AG10803 (cell line): ENCODE data around the gene FMNL2.

ENCODE experiments used
- DNase-seq: peaks from one replicate; pipeline ENCODE4 v3.0.0; 2010; ENCODE audit warnings: low read depth
- H3K4me3 ChIP-seq: 2 replicates; pipeline ENCODE4 v1.5.1; 2011; ENCODE audit warnings: mild to moderate bottlenecking, low read length, control low read depth
- CTCF ChIP-seq: conservative IDR thresholded peaks from 2 replicates; pipeline ENCODE4 v1.5.1; 2011; ENCODE audit warnings: mild to moderate bottlenecking, low read length, control low read depth, inconsistent platforms

FMNL2 gene

DNA sequence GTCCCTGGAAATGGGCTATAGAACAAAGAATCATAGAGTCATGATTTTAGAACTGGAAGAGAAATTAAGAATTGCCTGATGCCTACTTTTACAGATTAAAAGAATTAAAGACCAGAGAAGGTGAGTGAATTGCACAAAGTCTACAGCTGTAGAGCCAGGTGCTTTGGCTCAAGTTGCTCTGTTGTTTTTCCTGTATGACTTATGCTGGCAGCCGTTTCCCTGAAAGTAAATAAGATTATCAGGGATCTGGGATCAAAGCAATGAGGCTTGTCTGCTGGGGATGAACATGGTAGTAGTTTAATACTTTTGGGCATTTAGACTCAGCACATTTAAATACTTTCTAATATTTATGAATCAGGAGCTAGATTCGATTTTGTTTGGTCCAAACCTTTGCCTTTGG is 215.4 kb downstream of the FMNL2 start:
- DNase-seq = no peak
- no peak for TF ChIP-seq CTCF
- no peak overlapping the region for H3K4me3 ChIP-seq

- no peak overlapping the region for H3K4me3 ChIP-seq
Observed at GRCh38 chr2:152552888-152553287, 217.9 kb downstream of the FMNL2 start.

DNA sequence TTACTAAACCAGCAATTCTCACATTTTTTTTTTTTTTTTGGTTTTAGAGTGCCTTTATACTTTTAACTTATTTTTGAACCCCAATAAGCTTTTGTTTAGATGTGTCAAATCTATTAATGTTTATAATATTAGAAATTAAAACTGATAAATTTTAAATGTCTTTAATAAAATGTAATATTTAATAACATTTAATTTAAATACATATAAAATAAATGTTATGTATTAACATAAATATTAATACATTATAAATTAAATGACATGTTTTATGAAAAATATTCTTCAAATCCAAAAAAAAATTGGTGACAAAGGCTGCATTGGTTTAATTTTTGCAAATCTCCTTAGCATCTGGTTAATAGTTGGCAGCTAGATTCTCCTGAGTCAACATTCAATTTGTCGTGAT is 218.5 kb downstream of the FMNL2 start:
- no peak for DNase-seq
- no peak for TF ChIP-seq CTCF
- no peak overlapping the region for H3K4me3 ChIP-seq

More at GRCh38 chr2:152552888-152553287, 217.9 kb downstream of the FMNL2 start:
- TF ChIP-seq CTCF = no peak
- no peak for DNase-seq

DNA sequence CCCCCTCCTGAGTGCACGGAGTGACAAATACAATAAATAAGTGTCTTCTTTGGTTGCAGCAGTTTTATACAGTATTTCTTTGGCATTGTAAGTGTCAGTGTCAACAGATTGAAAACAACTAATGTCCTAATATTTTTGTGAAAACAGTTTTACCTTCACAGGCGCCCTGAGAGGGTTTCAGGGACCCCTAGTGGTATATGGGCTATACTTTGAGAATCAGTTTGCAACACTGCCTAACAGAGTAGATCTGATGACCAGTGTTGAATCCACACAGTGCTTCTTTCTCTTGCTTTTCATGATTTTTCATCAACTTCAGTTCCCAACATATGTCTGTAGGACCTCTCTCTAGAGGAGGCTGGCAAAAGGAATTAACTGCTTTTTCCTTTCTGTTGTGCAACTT is 220.1 kb downstream of the FMNL2 start:
- H3K4me3 ChIP-seq = no peak overlapping the region
- DNase-seq = no peak
- 0 out of 2 replicates have a peak, but pooled peaks have one; percentile 15 for TF ChIP-seq CTCF

- DNase-seq = no peak
- H3K4me3 ChIP-seq = no peak overlapping the region
Observed at GRCh38 chr2:152556506-152556905, 221.5 kb downstream of the FMNL2 start.

GRCh38 chr2:152557273-152557888 is 222.4 kb downstream of the FMNL2 start:
- peak; percentile 13; the same call in 1 of the 2 replicates for TF ChIP-seq CTCF

More at GRCh38 chr2:152556506-152556905, 221.5 kb downstream of the FMNL2 start:
- TF ChIP-seq CTCF = no peak

DNA sequence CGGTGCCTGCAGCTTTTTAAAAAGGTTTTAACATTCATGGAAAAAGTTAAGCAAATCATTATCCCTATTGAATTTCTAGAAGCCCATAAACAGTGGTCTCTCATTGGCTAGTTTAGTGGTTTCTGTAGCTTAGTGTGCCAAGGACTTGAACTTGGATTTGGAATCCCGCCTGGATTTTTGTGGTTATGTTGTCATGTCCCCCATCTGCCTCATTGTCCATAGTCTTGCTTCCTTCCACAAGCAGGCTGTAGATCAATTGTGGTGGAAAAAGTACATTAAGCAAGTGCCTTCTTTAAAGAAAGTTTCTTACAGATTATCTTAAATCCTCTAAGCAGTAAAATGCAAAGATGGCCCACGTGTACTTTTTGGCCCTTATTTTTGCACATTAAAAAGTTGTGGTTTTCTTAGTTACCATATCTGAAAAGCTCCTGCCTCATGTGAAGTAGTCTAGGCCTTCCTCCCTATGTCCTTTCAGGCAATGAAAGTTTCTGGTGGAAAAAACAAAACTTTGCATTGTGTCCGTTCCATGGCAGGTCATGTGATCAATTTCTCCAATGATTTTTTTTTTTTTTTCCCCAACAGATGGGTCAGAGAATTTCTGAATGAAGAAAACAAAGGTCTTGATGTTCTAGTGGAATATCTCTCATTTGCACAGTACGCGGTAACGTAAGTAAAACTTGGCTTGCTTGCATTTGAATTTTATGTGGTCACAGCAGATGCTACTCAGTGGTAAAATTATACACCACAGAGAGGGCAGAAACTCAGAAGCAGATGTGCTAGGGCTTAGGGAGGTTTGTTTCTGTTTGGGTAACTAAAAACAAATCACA is 223.4 kb downstream of the FMNL2 start:
- DNase-seq = peak; percentile 94
- no peak for TF ChIP-seq CTCF
- H3K4me3 ChIP-seq = no peak overlapping the region

More at GRCh38 chr2:152557273-152557888, 222.4 kb downstream of the FMNL2 start:
- no peak for DNase-seq
- H3K4me3 ChIP-seq = no peak overlapping the region
